GM19351 (cell line): Measurements from ENCODE around the gene GMDS.

ENCODE experiments used
- ATAC-seq: cut with Tn5 transposase; IDR thresholded peaks from one replicate; pipeline ENCODE4 v1.9.1; 2021; ENCODE audit warnings: mild to moderate bottlenecking, moderate library complexity; ENCODE audit not compliant: unreplicated experiment

GMDS gene

GRCh38 chr6:2141644-2142290, 103.6 kb downstream of the GMDS start:
- no peak for ATAC-seq

DNA sequence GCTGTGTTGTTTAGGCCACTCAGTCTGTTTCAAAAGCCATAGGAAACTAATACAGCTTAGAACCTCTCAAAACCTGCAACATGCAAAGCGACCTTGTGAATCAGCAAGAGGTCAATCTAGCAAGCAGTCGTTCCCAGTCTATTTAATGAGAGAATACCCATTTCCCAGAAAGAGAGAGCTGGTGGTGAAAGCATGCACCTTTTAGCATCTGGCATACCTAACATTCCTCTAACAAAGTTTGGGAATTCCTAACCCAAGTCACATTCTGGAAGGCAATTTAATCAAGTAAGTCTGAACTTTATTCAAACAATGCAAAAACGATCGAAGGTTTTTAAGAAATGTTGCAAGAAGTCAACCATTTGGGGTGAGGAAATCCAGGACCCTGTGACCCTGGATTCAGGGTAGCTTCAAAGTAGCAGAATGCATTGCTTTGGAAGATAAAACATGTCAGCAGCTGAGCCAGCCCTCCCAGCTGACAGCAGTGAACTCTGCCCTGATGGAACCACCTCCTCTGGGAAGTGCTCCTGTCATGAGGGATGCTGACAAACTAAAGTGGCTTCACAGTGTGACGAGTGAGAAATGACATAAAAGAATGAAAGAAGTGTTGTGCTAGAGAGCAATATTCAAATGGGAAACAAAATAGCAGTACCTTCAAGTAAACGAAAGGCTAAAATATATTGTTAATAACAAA, 104.8 kb downstream of the GMDS start:
- no peak for ATAC-seq

DNA sequence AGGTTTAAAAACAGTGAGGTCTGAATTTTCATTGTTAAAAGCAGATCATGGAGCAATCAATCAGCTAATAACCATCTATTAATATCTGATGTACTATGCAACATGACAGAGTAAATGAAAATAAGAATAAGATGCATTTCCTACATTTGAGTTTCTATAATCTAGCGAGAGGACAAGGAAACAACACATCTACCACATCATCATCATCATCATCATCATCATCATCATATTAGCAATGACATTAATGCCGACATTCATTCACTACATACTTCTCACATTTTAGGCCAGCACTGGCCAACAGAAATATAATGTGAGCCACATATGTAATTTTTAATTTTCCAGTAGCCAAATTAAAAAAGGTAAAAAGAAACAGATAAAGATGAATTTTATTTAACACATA, 110.0 kb downstream of the GMDS start:
- no peak for ATAC-seq

DNA sequence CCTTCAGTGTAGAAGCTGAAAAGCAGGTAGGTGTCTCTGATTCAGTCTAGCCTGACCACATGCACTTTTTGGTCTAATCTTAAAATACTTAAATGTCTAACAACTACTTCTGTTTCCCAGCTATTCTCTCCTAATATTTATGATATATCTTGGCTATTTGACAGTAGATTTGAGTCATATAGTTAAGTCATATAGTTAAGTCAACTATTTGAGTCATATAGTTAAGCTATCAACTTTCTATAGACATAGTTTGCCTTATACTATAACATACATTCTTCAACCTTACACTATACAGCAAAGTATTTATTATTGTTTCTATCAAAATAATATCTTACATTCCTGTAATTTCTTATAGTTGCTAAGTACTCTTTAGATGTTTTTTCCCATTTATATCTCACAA, 110.9 kb downstream of the GMDS start:
- no peak for ATAC-seq

DNA sequence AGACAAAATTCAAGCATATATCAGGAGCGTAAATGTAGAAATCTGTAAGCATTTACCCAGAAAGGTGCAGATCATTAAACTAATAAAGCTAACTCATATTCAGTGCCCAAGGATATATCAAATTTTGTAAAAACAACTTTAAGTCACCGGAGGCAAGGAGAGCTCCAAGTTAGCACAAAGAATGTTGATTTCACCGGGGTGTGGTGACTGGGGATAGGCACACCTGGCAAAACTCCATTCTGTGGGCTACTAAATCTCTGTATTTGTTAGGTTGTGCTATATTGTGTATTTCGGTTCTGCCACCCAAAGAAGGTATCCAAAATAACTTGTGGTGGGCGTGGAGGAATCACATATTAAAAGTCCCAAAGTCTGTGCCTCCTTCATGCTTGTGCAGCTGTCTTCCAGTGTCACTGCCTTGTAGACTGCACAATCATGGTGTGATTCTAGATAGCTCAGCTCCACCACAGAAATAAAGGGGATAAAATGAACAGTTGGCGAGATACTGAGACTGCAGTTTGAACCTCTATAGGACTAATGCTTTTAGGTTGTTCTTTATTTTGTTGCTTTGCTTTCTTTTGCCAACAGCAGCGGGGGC, 111.6 kb downstream of the GMDS start:
- no peak for ATAC-seq

- no peak for ATAC-seq
These were observed 112.5 kb downstream of the GMDS start for GRCh38 chr6:2132916-2133315.

DNA sequence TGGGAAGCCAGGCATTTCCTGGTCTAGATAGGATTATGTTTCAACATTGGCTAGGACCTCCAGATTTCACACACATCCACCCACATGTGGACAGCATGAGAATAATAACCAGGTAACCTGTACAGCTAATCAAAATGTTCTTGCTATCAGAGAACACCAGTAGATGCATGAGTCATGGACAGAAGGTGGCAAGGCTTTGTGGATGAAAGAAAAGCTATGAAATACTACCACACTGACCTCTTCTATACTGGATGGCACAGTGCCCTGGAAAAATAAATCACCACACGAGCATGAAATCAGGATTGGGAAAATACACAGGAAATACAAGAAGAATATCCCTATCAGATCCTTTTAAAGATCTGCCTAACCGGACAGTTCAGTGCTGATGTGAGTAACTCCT, 113.0 kb downstream of the GMDS start:
- no peak for ATAC-seq

- peak; percentile 77 for ATAC-seq
These were observed 116.2 kb downstream of the GMDS start for GRCh38 chr6:2129182-2129621.

GRCh38 chr6:2127484-2127911, 117.9 kb downstream of the GMDS start:
- peak; percentile 48 for ATAC-seq

GRCh38 chr6:2126351-2126750, 119.1 kb downstream of the GMDS start:
- ATAC-seq = no peak

DNA sequence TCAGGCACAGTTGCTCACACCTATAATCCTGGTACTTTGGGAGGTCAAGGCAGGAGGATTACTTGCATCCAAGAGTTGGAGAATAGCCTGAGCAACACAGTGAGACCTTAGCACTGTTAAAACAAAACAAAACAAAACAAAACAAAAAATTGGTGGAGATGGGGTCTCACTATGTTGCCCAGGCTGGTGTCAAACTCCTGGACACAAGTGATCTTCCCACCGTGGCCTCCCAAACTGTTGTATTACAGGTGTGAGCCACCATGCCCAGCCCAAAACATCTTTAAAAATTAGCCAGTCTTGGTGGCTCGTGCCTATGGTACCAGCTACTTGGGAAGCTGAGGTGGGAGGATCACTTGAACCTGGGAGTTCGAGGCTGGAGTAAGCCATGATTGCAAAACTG, 120.2 kb downstream of the GMDS start:
- no peak for ATAC-seq

DNA sequence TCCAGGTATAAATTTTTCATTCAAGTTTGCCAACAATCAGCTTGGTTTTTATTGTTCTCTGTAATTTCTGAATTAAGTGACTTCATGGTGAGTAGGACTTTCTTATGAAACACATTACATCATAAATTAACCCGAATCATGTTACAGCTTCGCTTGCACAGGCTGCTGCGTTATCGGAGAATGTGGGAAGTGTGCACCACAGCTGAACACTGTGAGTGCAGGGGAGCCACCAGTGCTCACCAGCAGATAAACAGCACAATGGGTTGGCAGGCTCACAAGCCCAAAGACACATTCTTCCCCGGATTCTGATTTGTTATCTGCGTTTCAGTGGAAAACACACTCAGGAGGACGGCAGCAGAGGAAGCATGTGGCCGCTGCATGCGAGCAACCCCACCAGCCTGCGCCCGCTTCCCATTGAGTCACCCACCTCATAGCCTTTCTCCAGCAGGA, 121.1 kb downstream of the GMDS start:
- no peak for ATAC-seq

DNA sequence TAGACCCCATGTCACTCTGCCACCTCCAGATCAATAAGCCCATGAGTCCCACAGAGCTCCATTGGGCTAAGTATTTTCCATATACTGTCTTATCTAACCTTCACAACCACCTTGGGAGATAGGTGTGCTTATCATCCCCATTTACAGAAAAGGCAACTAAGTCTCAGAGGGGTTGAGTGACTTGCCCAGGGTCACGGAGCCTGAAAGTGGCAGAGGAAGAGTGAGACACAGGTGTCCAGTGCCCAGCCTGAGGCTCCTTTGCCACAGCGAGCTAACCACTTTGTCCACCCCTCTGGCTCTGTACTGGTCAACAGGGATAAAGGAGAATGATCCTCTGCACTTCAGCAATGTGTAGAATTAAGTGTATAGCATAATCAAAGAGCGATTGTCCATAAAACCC, 124.5 kb downstream of the GMDS start:
- no peak for ATAC-seq

GRCh38 chr6:2119275-2119674, 126.1 kb downstream of the GMDS start:
- ATAC-seq = no peak

GRCh38 chr6:2118136-2118535, 127.3 kb downstream of the GMDS start:
- ATAC-seq = no peak

GRCh38 chr6:2117447-2117846, 128.0 kb downstream of the GMDS start:
- no peak for ATAC-seq

DNA sequence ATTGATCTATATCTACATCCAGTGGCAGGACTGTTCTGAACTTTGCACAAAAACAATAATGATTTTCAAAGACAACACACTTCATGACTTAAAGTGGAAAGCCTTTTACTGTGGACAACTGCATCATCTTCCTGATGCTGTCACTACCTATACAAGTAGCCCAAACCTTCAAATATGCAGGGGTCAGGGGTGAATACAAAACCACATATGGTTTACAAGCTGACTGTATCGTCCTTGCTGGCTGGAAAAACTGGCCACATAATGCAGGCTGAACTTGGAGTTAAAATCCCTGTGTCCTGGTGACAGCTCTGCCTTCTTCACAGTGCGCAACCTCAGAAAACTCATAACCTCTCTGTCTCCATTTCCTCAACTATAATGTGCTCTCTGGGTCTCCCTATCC, 128.9 kb downstream of the GMDS start:
- no peak for ATAC-seq

- ATAC-seq = no peak
These were observed 131.3 kb downstream of the GMDS start for GRCh38 chr6:2114100-2114499.

GRCh38 chr6:2111162-2111677, 134.2 kb downstream of the GMDS start:
- peak; percentile 69 for ATAC-seq

- ATAC-seq = peak; percentile 50
These were observed 134.9 kb downstream of the GMDS start for GRCh38 chr6:2110504-2110903.

- ATAC-seq = no peak
These were observed 135.6 kb downstream of the GMDS start for GRCh38 chr6:2109796-2110195.

DNA sequence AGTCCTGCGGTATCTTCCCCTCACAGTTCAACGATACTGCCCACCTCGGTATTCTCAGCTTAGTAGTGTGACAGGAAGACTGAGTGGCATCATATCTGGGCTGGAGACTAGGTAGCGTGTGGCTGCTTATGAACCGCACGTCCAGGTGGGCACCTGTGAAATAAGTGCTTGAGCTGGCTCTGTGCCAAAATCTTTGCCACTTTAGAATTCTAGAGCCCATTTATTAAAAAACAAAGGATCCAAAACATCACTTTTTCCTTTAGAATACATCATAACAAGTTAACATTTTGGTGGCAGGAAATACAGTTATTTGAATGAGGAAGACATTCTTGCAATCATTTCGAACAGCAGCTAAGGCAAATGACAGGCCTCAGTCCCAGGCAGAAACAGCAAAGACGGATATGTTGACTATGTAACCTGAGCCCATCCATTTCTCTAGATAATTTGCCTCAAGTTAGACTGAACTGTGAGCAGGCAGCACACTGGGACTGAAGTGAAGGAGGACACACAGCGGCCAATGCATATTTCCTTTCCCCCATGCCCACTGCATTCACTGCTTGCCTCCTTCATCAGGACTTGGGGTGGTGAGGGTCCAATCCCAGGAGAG, 136.6 kb downstream of the GMDS start:
- ATAC-seq = no peak
